ENCODE results near the gene DOCK7. TPM values are rescaled to one million over a fixed set of nuclear protein-coding genes. Genes with fewer than 3 reads are reported as not detected.

The DOCK7 gene
- total and polyA plus RNA-seq, 2 of the 13 experiments (the other 11 are each of a cell fraction or from before 2014, with no cell fraction given): 45.7 to 67.2 TPM

DNA sequence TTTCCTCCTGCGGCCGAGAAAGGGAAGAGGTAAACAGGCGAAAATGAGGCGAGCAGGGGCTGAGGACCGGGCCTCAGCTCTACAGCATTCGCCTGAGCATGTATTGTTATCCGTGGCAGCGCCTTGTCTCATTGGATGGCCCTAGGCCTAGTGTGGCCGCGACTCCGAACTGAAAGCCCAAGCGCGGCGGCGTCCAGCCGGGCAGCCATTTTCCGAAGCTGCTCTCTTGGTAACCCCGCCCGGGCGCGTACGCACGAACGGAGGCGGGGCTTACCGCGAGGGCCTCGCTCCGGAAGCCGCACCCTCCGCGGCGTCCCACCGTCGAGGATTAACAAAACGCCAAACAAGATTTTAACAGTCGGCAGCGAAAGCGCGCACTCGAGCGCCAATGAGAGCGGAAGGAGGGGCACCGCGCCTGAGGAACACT lies 252.1 kb downstream of the DOCK7 start (continued):
- no peak for TF ChIP-seq ZNF34 (CRISPR knock-in tag; IDR thresholded peaks at IDR 0.05; ENCODE audit: borderline replicate concordance)
- TF ChIP-seq SUZ12 (IDR thresholded peaks at IDR 0.05; ENCODE audit: low read depth, low read length): no peak
- no peak for TF ChIP-seq ETV6 (CRISPR knock-in tag; conservative IDR thresholded peaks at IDR 0.05)
- TF ChIP-seq, protein P1, sequence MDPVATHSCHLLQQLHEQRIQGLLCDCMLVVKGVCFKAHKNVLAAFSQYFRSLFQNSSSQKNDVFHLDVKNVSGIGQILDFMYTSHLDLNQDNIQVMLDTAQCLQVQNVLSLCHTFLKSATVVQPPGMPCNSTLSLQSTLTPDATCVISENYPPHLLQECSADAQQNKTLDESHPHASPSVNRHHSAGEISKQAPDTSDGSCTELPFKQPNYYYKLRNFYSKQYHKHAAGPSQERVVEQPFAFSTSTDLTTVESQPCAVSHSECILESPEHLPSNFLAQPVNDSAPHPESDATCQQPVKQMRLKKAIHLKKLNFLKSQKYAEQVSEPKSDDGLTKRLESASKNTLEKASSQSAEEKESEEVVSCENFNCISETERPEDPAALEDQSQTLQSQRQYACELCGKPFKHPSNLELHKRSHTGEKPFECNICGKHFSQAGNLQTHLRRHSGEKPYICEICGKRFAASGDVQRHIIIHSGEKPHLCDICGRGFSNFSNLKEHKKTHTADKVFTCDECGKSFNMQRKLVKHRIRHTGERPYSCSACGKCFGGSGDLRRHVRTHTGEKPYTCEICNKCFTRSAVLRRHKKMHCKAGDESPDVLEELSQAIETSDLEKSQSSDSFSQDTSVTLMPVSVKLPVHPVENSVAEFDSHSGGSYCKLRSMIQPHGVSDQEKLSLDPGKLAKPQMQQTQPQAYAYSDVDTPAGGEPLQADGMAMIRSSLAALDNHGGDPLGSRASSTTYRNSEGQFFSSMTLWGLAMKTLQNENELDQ (CRISPR knock-in tag; IDR thresholded peaks at IDR 0.05; ENCODE audit: borderline replicate concordance): no peak
- TF ChIP-seq ZFP1 (CRISPR knock-in tag; IDR thresholded peaks at IDR 0.05): 0 out of 2 replicates have a peak, but pooled peaks have one; percentile 27
- no peak for TF ChIP-seq U2AF2 (IDR thresholded peaks at IDR 0.05; ENCODE audit: low read depth, low read length)
- 0 out of 2 replicates have a peak, but pooled peaks have one; percentile 46 for TF ChIP-seq POLR2AphosphoS2 (IDR thresholded peaks at IDR 0.05; ENCODE audit: low read depth, low read length)
- TF ChIP-seq, protein P2, sequence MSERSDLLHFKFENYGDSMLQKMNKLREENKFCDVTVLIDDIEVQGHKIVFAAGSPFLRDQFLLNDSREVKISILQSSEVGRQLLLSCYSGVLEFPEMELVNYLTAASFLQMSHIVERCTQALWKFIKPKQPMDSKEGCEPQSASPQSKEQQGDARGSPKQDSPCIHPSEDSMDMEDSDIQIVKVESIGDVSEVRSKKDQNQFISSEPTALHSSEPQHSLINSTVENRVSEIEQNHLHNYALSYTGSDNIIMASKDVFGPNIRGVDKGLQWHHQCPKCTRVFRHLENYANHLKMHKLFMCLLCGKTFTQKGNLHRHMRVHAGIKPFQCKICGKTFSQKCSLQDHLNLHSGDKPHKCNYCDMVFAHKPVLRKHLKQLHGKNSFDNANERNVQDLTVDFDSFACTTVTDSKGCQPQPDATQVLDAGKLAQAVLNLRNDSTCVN (CRISPR knock-in tag; IDR thresholded peaks at IDR 0.05; ENCODE audit: borderline replicate concordance): no peak
- no peak for TF ChIP-seq RFX1 (IDR thresholded peaks at IDR 0.05)
- TF ChIP-seq TRIM24 (CRISPR knock-in tag; IDR thresholded peaks at IDR 0.05): no peak
- no peak for TF ChIP-seq ZBTB1 (CRISPR knock-in tag; IDR thresholded peaks at IDR 0.05; ENCODE audit: borderline replicate concordance)
- TF ChIP-seq ZEB1 (IDR thresholded peaks at IDR 0.05; ENCODE audit: insufficient replicate concordance, low read depth): no peak
- TF ChIP-seq, protein P3, sequence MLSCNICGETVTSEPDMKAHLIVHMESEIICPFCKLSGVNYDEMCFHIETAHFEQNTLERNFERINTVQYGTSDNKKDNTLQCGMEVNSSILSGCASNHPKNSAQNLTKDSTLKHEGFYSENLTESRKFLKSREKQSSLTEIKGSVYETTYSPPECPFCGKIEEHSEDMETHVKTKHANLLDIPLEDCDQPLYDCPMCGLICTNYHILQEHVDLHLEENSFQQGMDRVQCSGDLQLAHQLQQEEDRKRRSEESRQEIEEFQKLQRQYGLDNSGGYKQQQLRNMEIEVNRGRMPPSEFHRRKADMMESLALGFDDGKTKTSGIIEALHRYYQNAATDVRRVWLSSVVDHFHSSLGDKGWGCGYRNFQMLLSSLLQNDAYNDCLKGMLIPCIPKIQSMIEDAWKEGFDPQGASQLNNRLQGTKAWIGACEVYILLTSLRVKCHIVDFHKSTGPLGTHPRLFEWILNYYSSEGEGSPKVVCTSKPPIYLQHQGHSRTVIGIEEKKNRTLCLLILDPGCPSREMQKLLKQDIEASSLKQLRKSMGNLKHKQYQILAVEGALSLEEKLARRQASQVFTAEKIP (CRISPR knock-in tag; IDR thresholded peaks at IDR 0.05; ENCODE audit: borderline replicate concordance): no peak
- TF ChIP-seq, protein P4, sequence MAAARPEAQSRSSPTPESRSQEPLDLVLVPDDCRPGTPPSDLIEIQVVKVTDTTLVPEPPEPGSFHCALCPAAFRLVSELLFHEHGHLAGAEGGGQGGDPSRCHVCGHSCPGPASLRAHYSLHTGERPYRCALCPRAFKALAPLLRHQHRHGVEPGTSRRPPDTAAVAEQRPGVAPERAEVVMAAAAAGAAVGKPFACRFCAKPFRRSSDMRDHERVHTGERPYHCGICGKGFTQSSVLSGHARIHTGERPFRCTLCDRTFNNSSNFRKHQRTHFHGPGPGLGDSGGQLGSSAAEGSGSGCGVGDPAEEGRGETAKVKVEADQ (CRISPR knock-in tag; IDR thresholded peaks at IDR 0.05; ENCODE audit: borderline replicate concordance): no peak
- TF ChIP-seq, protein P5, sequence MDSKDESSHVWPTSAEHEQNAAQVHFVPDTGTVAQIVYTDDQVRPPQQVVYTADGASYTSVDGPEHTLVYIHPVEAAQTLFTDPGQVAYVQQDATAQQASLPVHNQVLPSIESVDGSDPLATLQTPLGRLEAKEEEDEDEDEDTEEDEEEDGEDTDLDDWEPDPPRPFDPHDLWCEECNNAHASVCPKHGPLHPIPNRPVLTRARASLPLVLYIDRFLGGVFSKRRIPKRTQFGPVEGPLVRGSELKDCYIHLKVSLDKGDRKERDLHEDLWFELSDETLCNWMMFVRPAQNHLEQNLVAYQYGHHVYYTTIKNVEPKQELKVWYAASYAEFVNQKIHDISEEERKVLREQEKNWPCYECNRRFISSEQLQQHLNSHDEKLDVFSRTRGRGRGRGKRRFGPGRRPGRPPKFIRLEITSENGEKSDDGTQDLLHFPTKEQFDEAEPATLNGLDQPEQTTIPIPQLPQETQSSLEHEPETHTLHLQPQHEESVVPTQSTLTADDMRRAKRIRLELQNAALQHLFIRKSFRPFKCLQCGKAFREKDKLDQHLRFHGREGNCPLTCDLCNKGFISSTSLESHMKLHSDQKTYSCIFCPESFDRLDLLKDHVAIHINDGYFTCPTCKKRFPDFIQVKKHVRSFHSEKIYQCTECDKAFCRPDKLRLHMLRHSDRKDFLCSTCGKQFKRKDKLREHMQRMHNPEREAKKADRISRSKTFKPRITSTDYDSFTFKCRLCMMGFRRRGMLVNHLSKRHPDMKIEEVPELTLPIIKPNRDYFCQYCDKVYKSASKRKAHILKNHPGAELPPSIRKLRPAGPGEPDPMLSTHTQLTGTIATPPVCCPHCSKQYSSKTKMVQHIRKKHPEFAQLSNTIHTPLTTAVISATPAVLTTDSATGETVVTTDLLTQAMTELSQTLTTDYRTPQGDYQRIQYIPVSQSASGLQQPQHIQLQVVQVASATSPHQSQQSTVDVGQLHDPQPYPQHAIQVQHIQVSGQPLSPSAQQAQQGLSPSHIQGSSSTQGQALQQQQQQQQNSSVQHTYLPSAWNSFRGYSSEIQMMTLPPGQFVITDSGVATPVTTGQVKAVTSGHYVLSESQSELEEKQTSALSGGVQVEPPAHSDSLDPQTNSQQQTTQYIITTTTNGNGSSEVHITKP (CRISPR knock-in tag; IDR thresholded peaks at IDR 0.05; ENCODE audit: low read depth): no peak
- no peak for TF ChIP-seq MAF1 (CRISPR knock-in tag; IDR thresholded peaks at IDR 0.05; ENCODE audit: borderline replicate concordance)
- TF ChIP-seq NKX3-1 (CRISPR knock-in tag; IDR thresholded peaks at IDR 0.05): peak; percentile 55
- TF ChIP-seq, protein P6, sequence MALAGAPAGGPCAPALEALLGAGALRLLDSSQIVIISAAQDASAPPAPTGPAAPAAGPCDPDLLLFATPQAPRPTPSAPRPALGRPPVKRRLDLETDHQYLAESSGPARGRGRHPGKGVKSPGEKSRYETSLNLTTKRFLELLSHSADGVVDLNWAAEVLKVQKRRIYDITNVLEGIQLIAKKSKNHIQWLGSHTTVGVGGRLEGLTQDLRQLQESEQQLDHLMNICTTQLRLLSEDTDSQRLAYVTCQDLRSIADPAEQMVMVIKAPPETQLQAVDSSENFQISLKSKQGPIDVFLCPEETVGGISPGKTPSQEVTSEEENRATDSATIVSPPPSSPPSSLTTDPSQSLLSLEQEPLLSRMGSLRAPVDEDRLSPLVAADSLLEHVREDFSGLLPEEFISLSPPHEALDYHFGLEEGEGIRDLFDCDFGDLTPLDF (CRISPR knock-in tag; IDR thresholded peaks at IDR 0.05): peak; percentile 80
- TF ChIP-seq ZNF446 (CRISPR knock-in tag; IDR thresholded peaks at IDR 0.05): no peak

Measured in HepG2 (cell line).